Stimulated activated CD4-positive, alpha-beta T cell treated with anti-CD3 and anti-CD28 coated beads, Interleukin-15, amount 100 ng/mL, for 24 hours (primary cell): Measurements from ENCODE around the gene PACS2.
"Not testable (repeated sequence)": the region's sequence is repeated elsewhere in the genome, so short reads cannot be mapped to it uniquely, and the experiment has no call there.

Source experiments
- DNase-seq: peaks from one replicate; pipeline ENCODE4 v3.0.0-alpha.2; 2020

Gene PACS2

DNA sequence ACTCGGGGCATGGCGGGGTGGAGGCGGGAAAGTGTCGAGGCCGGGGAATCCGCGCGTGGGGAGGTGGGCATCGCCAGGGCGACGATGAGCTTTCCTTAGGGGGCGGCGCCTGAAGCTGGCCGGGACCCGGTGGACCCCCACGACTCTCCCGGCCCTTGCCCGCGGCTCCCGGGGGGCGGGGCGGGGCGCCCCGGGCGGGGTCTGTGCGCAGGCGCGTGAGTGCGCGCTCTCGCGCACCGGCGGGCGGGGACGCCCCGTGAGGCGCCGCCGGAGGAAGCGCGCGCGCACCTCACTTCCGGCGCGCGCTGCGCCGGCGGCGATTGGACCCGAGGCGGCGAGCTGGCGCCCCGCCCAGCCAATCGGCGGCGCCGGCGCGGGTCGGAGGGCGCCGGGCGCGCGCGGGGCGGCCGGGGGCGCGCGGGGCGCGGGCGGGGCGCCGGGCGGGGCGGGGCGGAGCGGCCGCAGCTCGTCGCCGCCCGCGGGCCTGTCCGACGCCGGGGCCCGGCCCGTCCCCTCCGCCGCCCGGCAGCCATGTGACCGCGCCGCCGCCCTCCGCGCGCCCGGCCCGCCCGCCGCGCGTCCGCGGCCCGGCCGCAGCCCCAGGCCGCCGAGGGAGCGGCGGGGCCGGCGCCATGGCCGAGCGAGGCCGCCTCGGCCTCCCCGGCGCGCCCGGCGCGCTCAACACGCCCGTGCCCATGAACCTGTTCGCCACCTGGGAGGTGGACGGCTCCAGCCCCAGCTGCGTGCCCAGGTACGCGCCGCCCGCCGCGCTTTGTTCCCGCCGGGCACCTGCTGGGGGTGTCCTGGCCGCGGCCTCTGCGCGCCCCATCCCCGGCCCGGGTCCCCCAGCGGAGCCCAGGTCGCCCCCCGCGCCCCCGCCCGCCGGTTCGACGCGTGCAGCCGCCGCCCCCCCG, at the start of gene PACS2:
PACS2 (plus strand) TSS at position 462 of the 914 bp plus-strand sequence; CDS start at position 633, 171 bp downstream.
- peak; percentile 79 for DNase-seq

DNA sequence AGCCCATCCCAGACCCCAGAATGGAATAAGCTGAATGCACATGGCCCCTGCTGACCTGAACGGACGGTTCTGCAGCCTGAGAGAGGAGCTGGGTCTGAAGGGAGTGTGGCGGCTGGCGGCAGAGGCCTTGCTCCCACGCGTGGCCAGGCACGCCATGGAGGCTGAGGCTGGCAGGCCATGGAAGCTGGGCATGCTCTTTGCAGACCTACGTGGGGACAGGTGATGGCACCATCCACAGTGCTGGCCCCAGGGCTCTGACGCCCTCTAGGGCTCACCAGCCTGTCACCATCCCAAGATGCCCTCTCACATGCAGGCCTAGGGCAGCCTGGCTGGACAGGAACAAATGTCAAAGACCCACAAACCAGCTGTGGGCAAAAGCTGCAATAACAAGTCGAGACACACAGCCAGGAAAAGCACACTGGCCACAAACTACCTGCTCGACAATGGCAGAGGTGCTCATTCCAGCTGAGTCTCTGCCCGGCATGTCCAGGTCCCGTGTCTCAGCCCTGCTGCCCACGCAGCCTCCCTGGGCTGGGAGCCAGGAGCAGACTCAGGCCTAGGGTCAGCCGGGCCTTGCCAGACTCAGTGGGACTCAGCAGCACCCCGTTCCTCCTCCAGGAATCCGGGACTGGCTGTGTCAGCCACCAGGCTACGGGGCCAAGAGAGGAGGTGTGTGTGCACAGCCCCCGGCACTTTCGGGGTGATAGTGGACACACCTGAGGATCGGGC, 46.6 kb upstream of the PACS2 start:
- no peak for DNase-seq

DNA sequence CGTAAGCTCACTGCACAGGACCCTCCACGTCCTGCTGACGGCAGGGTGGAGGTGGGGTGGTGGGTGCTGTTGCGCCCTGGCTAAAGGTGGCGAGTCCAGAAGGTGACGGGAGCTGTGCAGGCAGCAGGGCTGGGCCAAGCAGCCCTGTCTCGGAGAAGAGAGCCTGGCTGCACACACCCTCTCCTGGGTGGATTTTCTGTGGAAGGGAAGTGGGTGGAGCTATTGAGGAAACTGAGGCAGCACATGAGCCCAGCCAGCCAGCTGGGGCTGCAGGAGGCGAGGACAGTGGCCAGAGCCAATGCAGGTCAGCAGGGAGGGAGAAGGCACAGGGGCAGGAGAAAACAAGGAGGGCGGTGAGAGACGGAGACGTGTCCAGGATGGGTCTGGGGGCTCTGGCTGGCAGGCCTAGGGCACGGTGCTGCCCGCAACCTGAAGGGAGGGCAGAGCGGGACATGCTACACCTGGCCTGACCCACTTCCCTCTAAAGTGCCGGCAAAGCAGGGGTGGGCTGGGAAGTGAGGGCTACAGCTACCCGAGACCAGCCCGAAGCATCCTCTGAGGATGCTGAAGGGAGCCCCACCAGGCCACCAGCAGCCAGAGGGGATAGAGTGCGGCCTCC, 45.7 kb upstream of the PACS2 start:
- no peak for DNase-seq

DNA sequence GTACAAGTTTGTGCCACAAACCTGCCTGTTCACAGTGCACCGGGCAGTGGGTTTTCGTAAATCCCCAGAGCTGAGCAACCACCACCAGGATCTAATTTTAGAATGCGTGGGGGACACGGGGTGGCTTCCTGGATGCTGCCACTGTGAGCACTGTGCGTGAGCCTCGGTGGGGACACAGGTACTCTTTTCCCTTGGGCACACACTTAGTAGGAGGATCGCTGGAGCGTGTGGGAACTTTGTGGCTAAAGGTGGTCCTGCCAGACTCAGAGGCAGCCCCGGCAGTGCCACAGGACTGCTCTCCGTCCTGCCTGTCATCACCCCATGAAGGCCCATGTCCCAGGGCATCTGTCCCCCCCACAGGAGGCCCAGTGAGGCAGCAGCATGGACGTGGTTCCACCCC, 45.1 kb upstream of the PACS2 start:
- DNase-seq = no peak

DNA sequence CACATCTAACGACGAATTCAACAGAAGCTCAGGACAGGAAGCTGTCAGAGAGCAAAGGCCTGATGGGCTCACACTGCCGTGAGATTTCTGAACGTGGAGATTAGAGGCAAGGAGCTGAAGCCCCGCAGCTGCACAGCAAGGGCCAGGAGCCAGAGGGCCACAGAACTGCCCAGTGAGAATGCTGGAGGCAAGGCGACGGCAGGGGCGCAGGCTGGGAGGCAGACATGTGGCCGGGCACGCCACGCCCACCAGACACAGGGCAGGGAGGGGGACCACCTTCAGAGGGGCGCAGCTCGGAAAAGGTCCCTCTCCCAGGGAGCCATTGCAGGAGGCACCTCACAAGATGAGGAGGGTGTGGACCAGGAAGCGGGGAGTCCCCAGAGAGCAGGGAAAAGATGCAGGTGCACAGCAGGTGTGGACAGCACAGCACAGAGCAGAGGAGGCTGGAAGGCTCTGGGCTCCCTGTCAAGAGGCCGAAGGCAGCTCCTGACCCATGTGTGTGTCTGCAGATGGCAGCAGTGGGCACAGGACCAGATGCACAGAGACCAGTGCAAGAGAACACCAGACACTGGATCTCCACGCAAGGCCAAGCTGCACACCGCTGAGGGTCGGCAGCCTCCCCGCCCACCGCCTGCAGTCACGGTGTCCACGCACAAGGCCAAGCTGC, 43.2 kb upstream of the PACS2 start:
- DNase-seq = no peak

DNA sequence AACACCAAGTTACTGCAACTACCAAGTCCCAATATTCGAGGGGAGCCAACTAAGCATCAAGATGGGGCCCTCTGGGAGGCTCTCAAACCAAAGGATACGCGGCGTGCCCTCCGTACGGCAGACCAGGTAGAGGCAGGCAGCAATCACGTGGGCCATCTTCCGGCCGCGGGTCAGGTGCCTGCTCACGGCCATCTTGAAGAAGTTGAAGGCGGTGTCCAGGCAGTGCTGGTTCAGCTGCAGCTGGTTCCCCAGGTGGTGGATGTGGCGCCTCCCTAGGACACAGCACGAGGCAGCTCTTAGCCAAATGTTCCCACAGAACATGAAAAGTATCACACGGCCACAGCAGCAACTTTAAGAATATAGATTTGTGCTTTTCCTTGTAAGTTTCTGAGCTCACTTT, 41.9 kb upstream of the PACS2 start:
- no peak for DNase-seq

DNA sequence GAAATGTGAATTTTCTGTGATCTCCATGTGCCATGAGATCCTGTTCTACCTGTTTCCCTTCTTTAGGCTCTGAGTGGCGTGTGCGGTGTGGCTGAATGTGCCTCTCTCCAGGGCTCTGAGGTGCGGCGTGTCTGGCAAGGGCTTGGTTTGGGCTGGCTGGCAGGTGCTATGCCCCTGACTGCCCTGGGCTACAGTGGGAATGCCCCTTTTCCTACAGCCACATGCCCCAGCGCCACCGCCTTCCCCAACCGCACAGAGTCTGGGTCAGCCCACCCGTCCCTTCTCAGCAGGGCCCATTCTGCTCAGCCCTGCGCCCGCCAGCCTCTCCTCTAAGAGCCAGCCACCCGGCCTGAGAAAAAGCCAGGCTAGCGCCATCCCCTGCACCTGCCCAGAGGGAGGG, 41.5 kb upstream of the PACS2 start:
- DNase-seq = no peak

DNA sequence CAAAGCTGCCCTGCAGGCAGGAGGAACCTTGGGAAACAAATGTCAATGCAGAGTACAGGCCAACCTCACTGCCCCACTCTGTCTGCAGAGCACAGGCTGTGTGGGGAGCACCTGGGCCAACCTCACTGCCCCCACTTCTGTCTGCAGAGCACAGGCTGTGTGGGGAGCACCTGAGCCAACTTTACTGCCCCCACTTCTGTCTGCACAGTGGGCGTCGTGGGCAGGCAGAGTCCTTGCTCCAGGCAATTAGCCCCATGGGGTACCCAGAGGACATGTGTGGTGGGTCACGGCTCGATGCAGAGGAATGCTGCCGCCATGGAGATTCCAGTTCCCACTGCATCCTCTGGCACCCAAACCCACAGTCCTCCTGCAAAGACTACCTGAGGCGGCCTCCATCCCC, 39.9 kb upstream of the PACS2 start:
- DNase-seq = no peak

DNA sequence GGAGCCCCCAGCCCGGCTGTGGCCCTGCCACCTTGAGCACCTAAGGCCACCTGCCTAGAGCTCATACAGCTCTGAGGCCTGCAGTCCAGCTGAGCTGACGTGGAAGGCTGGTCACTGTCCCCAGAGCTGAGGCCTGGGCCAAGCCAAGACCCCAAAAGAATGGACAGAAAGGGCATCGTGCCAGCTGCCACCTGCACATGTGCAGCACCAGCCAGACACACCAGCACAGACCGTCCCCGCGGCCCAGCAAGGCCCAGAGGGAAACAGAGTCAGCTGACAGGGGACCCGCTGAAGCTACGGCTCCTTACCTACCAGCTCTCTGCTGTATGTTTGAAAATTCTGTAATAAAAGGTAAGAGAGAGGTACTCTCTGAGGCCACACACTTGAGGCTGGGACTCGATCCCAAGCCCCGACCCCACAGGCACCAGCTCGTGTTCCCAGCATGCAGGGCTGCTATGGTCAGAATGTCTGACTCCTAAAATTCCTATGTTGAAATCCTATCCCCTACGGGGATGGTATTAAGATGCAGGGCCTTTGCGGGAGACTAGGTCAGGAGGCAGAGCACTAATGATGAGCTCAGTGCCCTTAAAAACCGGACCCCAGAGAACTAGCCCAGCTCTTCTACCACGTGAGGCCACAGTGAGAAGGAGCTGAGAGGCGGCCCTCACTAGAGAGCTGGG, 39.1 kb upstream of the PACS2 start:
- DNase-seq = no peak

DNA sequence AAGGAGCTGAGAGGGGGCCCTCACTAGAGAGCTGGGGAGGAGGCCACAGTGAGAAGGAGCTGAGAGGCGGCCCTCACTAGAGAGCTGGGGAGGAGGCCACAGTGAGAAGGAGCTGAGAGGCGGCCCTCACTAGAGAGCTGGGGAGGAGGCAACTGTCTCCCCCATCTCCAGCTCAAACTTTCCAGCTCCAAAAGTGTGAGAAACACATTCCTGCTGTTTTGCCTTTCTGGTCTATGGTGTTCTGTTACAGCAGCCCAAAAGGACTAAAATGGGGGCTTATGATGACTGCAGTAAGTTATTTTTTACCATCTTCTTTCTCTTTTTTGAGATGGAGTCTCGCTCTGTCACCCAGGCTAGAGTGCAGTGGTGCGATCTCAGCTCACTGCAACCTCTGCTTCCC, 37.1 kb upstream of the PACS2 start:
- DNase-seq = not testable (repeated sequence)

DNA sequence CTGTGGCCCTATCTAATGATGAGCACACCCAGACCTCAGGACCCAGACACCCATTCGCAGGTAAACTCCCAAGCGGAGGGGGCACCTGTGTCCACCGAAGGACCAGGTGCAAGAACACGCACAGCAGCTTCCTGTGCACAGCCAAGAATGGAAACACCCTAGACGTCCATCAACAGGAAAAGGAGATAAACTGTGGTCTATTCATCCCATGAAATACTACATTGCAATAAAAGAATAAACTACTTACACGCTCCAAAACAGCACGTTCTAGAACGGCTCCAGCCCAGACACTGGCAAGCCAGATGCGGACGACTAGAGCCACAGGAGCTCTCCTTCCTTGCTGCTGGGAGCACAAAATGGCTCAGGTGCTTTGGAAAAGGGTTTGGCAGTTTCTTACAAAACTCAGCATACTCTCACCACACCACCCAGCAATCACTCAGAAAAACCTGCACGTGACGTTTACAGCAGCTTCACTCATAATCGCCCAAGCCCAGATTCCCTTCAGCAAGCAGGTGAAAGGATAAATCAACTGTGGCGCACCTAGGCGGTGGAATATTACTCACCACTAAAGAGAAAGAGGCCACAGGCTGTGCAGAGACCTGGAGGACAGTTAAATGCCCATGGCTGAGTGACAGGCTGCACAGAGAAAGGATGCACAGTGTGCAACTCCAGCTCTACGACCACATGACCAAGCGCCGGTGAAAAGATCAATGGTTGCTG, 34.7 kb upstream of the PACS2 start:
- DNase-seq = no peak

DNA sequence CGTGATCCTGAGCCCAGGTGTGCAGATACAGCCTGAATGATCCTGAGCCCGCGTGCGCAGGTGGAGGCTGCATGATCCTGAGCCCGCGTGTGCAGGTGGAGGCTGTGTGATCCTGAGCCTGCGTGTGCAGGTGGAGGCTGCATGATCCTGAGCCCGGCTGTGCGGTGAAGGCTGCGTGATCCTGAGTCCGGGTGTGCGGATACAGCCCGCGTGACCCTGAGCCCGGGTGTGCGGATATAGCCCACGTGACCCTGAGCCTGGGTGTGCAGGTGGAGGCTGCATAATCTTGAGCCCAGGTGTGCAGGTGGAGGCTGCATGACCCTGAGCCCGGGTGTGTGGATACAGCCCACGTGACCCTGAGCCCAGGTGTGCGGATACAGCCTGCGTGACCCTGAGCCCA, 34.0 kb upstream of the PACS2 start:
- no peak for DNase-seq

DNA sequence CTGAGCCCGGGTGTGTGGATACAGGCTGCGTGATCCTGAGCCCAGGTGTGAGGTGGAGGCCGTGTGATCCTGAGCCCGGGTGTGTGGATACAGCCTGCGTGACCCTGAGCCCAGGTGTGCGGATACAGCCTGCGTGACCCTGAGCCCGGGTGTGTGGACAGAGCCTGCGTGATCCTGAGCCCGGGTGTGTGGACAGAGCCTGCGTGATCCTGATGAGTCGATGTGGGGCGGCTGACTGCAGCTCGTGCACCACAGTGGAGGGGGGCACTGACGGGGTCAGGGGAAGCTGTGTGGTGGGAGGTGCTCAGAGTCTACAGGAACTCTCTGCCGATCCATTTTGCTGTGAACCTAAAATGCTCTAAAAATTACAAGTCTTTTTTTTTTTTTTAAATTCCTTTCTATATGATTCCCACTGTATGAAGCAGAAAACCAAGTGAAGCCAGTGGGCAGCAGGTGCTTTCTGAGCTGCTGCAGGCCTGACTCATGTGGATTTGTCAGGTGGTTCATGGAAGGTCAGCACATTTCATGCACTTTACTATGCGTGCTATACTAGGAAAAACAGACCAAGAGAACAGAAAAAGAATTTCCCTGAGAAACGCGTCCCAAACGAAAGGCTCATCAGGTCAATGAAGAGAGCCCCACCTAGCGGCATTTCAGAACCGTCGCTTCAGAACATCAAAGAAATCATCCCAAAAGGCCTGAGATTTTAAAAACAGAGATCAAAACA, 33.0 kb upstream of the PACS2 start:
- DNase-seq = peak; percentile 32

DNA sequence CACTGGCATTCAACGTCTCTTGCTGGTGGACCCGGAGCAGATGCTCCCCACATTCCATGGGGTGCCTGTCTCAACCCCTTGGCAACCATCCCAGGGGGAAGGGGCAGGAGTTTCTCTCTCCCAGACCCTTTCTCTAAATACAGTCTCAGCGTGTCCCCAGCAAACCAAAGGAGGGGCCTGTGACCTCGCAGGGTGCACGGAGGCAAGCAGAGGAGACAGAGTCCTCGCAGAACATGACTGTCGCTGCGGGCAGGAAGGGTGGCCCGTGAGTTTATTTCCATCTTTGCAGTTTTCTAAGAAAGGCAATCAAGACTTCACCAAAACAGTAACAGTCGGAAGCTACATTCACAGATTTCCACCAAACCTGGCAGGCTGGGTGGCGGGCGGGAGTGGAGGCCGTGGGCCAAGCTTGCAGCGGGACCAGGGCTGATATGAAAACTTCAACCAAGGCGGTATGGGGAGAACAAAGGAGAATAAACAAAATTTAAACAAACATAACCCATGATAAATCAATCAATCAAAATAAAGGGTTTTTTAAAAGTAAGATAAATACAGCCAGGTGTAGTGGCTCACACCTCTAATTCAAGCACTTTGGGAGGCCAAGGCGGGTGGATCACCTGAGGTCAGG, 32.3 kb upstream of the PACS2 start:
- DNase-seq = no peak

DNA sequence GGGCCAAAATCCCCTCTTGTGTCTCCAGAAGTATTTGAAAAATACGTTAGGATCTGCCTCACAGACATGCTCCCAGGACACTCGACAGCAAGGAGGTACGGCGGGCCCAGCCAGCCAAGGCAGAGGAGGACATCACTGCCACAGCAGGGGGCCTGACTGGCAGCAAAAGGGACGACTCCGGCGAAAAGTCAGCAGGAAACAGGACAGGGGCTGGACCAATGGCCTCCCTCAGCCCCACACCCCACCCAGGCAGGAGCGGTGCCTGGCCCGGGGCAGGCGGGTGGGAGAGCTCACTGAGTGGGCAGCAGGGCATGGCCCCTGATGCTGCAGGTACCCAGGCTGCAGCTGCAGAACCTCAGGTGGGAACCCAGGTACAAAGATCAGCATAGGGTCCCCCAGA, 31.5 kb upstream of the PACS2 start:
- no peak for DNase-seq

DNA sequence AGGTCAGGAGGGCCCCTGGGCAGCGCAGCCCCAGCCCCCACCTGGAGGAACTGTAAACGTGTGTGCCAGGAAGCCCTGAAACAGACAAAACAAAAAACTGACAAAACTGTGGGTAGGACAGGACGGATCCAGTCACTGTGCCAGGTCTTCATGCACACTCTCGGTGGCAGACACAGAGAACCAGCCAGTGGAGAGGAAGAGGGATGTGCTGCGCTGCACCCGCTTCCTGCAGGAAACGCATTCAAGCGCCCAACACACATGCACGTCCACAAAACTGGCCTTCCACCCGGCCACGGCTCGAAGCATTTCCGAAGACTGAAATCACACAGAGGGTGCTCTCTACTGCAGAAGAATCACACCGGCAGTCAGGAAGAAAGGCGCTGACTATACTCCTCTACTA, 30.6 kb upstream of the PACS2 start:
- DNase-seq = no peak

DNA sequence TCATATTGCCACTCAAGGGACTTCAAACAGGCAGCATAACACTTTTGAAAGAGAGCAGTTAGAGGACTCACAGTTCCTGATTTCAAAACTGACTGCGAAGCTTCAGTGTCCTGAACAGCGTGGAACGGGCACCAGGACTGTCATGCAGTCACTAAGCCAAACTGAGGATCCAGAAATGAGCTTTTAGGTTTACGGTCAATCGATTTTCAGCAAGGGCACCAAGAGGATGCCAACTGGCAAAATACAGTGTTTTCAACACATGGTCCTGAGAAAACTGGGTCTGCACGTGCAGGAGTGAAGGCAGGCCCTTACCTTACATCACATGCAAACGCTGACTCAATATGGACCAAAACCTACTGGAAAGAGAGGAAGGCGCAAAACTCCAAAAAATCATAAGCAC, 29.4 kb upstream of the PACS2 start:
- no peak for DNase-seq

DNA sequence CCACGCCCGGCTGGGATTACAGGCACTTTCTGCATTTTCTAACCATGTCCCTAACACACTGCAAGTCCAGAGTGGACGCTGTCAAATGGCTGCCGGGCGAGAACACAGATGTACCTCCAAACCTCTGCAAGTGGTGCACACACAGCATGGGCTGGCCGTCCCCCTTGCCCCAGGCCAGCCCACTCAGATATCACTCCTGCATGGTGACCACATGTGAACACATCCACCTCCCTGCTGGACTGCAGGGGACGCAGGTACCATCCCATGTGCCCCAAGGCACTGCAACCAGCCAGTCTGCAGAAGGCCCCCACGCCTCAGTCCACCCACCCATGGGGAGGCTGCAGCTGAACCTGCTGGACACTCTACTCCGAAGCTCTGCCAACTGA, 27.8 kb upstream of the PACS2 start:
- DNase-seq = no peak

DNA sequence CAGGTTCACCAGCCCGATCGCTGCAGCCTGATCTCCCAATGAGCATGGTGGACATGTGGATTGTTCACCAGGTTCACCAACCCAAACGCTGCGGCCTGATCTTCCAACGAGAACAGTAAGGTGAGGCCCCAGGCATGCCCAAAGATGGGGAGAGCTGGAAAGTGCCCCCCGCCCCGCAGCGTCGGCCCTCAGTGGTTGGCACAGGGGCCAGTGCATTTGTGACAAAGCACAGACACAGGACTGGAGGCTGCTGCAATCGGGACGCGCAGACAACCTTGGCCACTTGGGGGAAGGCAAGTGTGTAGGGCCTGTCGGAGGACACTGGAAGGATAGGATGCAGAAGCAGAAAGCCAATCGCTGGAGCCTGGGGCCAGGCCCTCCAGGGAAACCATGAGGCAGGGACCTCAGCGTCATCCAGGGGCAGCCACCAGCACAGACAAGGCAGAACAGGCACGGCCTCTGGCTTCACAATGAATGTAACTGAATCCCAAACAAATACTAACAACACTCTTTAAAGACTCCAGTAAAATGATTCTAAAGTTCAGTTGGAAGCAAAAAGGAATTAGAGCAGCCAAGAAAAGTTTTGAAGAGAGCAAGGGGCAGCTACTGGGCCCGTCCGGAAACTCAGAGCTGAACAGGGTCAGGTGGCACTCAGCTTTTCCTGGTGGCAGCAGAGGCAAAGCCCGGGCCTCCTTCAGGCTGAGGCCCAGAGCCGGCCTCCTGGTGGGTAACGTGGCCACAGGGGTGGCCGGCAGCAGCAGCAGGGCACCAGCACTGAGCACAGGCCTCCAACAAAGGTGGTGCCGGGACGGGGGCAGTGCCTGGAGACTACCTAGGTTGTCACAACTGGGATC, 27.1 kb upstream of the PACS2 start:
- no peak for DNase-seq

DNA sequence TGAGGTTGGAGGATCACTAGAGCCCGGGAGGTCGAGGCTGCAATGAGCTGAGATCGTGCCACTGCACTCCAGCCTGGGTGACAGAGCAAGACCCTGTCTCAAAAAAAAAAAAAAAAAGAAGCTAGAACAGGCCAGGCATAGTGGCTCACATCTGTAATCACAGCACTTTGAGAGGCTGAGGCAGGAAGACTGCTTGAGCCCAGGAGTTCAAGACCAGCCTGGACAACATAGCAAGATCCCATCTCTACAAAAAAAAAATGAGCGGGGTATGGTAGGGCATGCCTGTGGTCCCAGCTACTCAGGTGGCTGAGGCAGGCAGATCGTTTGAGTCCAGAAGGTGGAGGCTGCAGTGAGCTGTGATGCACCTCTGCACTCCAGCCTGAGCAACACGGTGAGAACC, 25.6 kb upstream of the PACS2 start:
- DNase-seq = not testable (repeated sequence)
